ENCODE measurements around the gene CIRBP.

The CIRBP gene

DNA sequence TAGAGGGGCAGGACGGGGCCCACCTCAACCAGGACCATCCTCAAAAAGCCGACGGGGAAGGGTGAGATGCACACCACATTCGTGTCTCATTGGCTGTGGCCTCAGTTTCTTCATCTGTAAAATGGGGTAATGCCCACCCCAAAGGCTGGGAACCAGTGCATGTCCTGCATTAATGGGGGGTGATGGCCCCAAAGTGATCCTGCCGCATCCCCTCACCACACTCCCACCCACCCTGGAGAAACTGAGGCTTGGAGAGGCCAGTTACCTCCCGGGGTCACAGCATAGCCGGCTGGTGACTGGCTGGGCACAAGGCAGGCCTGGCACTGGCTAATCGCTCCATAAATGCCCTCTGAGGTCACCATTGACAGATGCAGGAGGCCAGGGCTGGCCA lies 21.4 kb upstream of the CIRBP start:
- Histone ChIP-seq H3K27me3 (ENCODE audit: insufficient read depth, insufficient read length) (no peaks in the 10 kb centered on the region), H3K4me3 (ENCODE audit: insufficient read length, low read depth) (peak overlapping the region; percentile 74), H3K4me1 (ENCODE audit: insufficient read depth, insufficient read length) (peaks cover 24% of the 10 kb centered on the region), H3K36me3 (ENCODE audit: insufficient read depth, insufficient read length, low read length) (peaks cover 47% of the 10 kb centered on the region), H3K9me3 (ENCODE audit: insufficient read depth, low read length) (no peaks in the 10 kb centered on the region), H3K9ac (ENCODE audit: insufficient read length, low read depth) (peak overlapping the region; percentile 69)
- TF ChIP-seq ZNF274 (IDR thresholded peaks at IDR 0.05; ENCODE audit: low read depth, low read length) = no peak
- TF ChIP-seq SUZ12 (IDR thresholded peaks at IDR 0.05; ENCODE audit: extremely low read depth, insufficient read depth, insufficient read length) = no peak
- TF ChIP-seq YY1 (IDR thresholded peaks at IDR 0.05; ENCODE audit: insufficient read depth, insufficient read length) = no peak
- no peak for DNase-seq (ENCODE audit: low read depth, low spot score)

DNA sequence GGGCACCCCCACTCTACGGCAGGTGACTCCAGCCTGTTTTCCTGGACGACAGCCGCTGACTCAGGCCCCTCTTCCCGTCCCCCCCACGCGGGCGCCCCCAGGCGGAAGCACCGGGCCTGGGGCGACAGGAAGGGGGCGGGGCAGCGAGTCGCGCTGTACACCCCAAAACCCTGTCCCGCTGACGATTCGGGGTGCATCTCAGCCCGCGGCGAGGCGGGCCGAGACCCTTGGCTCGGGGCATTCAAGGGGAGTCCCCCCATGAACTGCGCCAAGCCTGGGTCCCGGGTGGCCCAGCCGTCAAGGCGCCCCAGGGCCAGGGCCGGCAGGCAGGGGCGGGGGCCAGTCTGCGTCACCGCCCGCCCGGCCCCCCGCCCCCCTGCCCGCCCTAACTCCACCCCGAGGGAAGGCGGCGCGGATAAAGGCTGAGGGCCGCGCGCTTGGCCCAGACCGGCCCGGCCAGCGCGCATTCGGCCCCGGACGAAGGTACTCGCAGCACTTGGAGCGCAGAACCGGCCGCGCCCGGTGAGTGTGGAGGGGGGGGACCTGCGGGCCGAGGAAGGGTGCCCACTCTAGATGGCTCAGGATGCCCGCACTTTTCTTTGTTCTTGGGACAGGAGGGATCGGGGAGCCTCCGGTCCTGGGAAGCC lies 20.9 kb upstream of the CIRBP start, which contains the start of gene MIDN:
TSS of gene MIDN (plus strand) at position 445 of the 647 bp plus-strand sequence. CDS start 1,714 bp downstream, outside the sequence.
- DNase-seq (ENCODE audit: low read depth, low spot score) = no peak
- no peaks in the 10 kb centered on the region for H3K27me3 ChIP-seq (ENCODE audit: insufficient read depth, insufficient read length)
- H3K9ac ChIP-seq (ENCODE audit: insufficient read length, low read depth) = peak within 1 kb of the TSS; percentile 93
- TF ChIP-seq SUZ12 (IDR thresholded peaks at IDR 0.05; ENCODE audit: extremely low read depth, insufficient read depth, insufficient read length) = no peak
- TF ChIP-seq ZNF274 (IDR thresholded peaks at IDR 0.05; ENCODE audit: low read depth, low read length) = no peak
- no peak for TF ChIP-seq YY1 (IDR thresholded peaks at IDR 0.05; ENCODE audit: insufficient read depth, insufficient read length)
- peak within 1 kb of the TSS; percentile 74 for H3K4me3 ChIP-seq (ENCODE audit: insufficient read length, low read depth)
- H3K9me3 ChIP-seq (ENCODE audit: insufficient read depth, low read length) = no peaks in the 10 kb centered on the region
- H3K36me3 ChIP-seq (ENCODE audit: insufficient read depth, insufficient read length, low read length) = peaks cover 44% of the 10 kb centered on the region
- H3K4me1 ChIP-seq (ENCODE audit: insufficient read depth, insufficient read length) = peaks cover 24% of the 10 kb centered on the region

DNA sequence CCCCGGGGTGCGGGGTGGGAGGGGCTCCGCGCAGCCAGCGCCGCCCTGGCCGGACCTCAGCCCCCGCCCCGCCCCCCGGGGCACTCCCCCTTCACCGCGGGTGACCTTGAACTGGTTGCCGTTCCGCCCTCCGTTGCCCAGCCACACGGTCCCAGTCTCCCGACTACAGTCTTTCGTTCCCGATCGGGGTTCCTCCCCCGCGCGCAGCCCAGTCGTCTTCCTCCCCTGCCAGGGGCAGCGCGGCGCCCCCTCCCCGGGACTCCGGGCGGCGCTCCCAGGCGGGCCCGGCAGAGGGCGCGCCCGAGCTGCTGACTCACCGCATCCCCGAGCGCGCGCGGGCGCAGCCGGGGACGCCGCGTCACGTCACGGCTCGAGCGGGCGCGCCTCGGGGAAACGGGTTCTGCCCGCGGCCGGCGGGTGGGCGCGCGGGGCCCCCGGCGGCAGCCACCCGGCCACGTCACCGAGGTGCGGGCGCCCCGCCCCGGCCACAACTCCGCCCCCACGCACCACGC lies 20.3 kb upstream of the CIRBP start:
- Histone ChIP-seq H3K27me3 (ENCODE audit: insufficient read depth, insufficient read length) (no peaks in the 10 kb centered on the region), H3K4me1 (ENCODE audit: insufficient read depth, insufficient read length) (peaks cover 28% of the 10 kb centered on the region), H3K4me3 (ENCODE audit: insufficient read length, low read depth) (peak overlapping the region; percentile 74), H3K9ac (ENCODE audit: insufficient read length, low read depth) (peak overlapping the region; percentile 93), H3K9me3 (ENCODE audit: insufficient read depth, low read length) (no peaks in the 10 kb centered on the region), H3K36me3 (ENCODE audit: insufficient read depth, insufficient read length, low read length) (peaks cover 44% of the 10 kb centered on the region)
- DNase-seq (ENCODE audit: low read depth, low spot score) = no peak
- TF ChIP-seq YY1 (IDR thresholded peaks at IDR 0.05; ENCODE audit: insufficient read depth, insufficient read length) (no peak), SUZ12 (IDR thresholded peaks at IDR 0.05; ENCODE audit: extremely low read depth, insufficient read depth, insufficient read length) (no peak), ZNF274 (IDR thresholded peaks at IDR 0.05; ENCODE audit: low read depth, low read length) (no peak)

DNA sequence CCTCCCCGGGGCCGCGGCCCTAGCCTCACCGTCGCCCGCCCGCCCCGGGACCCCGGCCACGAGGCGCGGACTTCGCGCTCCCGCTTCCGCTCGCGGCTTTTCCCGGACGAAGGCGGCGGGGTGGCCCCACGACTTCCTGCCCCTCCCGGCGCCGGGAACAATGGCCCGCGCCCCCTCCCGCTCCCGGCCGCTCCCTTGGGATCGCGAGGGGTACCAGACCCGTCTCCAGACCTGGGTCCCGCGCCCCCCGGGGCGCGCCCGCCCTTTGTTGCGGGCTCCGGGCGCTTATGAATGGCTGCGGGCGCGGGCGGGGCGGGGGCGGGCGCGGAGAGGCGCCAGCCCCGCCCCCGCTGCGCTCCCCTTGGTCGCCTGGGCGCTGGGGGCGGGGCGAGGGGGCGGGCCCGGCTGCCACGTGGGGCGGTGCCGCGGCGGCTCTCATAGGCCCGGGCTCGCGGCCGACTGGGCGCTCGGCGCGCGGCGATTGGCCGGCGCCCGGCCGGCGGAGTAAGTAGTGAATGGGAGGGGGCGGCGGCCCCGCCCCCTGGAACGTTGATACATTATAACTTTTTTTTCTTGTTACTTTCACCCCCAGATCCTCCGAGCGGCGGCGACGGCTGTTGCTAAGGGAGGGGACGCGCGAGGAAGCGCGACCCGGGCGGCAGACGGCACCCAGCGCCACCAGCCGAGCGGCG lies 19.7 kb upstream of the CIRBP start:
- peaks cover 28% of the 10 kb centered on the region for H3K4me1 ChIP-seq (ENCODE audit: insufficient read depth, insufficient read length)

DNA sequence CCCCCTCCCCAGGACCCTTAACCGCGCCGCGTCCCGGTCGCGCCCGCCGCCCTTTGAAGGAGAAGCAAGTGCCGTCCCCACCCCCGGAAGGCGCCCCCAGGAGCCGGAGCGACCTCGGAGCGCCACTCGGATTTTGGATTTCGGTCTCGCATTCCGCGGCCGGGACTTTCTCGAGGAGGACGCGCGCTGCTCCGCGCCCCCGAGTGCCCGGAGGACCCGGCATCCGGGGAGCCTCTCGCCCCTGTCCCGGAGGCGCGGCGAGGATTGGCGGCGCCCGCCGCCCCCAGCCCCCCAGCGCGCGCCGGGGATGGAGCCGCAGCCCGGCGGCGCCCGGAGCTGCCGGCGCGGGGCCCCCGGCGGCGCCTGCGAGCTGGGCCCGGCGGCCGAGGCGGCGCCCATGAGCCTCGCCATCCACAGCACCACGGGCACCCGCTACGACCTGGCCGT lies 19.1 kb upstream of the CIRBP start:
- no peak for TF ChIP-seq ZNF274 (IDR thresholded peaks at IDR 0.05; ENCODE audit: low read depth, low read length)
- TF ChIP-seq SUZ12 (IDR thresholded peaks at IDR 0.05; ENCODE audit: extremely low read depth, insufficient read depth, insufficient read length) = no peak
- no peak for TF ChIP-seq YY1 (IDR thresholded peaks at IDR 0.05; ENCODE audit: insufficient read depth, insufficient read length)
- H3K4me1 ChIP-seq (ENCODE audit: insufficient read depth, insufficient read length) = peaks cover 28% of the 10 kb centered on the region
- peak overlapping the region; percentile 92 for H3K9ac ChIP-seq (ENCODE audit: insufficient read length, low read depth)
- DNase-seq (ENCODE audit: low read depth, low spot score) = no peak
- peak overlapping the region; percentile 92 for H3K4me3 ChIP-seq (ENCODE audit: insufficient read length, low read depth)
- peaks cover 44% of the 10 kb centered on the region for H3K36me3 ChIP-seq (ENCODE audit: insufficient read depth, insufficient read length, low read length)
- H3K9me3 ChIP-seq (ENCODE audit: insufficient read depth, low read length) = no peaks in the 10 kb centered on the region
- H3K27me3 ChIP-seq (ENCODE audit: insufficient read depth, insufficient read length) = no peaks in the 10 kb centered on the region

More for the DNA sequence above, 19.7 kb upstream of the CIRBP start:
- DNase-seq (ENCODE audit: low read depth, low spot score) = peak; percentile 91
- peak overlapping the region; percentile 92 for H3K4me3 ChIP-seq (ENCODE audit: insufficient read length, low read depth)
- H3K36me3 ChIP-seq (ENCODE audit: insufficient read depth, insufficient read length, low read length) = peaks cover 44% of the 10 kb centered on the region
- H3K27me3 ChIP-seq (ENCODE audit: insufficient read depth, insufficient read length) = no peaks in the 10 kb centered on the region
- no peaks in the 10 kb centered on the region for H3K9me3 ChIP-seq (ENCODE audit: insufficient read depth, low read length)
- peak overlapping the region; percentile 93 for H3K9ac ChIP-seq (ENCODE audit: insufficient read length, low read depth)
- TF ChIP-seq YY1 (IDR thresholded peaks at IDR 0.05; ENCODE audit: insufficient read depth, insufficient read length) = no peak
- no peak for TF ChIP-seq SUZ12 (IDR thresholded peaks at IDR 0.05; ENCODE audit: extremely low read depth, insufficient read depth, insufficient read length)
- TF ChIP-seq ZNF274 (IDR thresholded peaks at IDR 0.05; ENCODE audit: low read depth, low read length) = no peak

DNA sequence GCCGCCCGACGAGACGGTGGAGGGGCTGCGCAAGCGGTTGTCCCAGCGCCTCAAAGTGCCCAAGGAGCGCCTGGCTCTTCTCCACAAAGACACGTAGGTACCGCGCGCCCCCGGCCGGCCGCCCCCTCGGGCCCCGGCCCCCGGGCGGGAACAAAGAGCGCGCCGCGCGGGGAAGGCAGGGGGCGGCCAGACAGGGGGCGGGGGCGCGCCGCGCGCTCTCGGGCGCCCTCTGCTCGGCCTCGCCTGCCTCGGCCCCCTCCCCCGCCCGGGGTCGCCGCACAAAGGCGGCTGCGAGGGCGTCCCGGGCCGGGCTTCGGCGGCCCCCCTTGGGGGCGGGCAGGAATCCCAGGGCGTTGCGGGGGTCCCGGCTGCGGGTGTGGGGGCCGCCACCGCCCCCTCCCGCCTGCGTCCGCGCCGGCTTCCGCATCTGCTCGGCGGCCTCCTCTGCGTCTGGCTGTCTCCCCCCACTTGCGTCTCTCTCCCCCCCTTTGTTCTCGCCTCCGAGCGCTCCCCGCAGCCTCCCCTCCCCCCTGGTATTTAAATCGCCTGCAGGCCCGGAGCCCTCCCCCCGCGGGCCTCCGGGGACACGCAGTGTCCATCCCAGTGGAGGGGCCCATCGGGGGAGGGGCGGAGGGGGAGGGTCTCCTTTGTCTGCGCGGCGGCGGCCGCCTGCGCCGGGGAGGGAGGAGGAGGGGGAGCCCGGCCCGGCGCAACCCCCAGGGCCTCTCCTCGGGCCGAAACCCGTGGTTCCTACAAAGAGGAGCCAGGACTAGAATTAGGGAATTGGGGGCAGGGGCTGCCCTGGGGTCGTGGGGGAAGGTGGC lies 18.5 kb upstream of the CIRBP start:
- DNase-seq (ENCODE audit: low read depth, low spot score) = peak; percentile 91
- H3K36me3 ChIP-seq (ENCODE audit: insufficient read depth, insufficient read length, low read length) = peaks cover 45% of the 10 kb centered on the region
- H3K9me3 ChIP-seq (ENCODE audit: insufficient read depth, low read length) = no peaks in the 10 kb centered on the region
- H3K4me1 ChIP-seq (ENCODE audit: insufficient read depth, insufficient read length) = peaks cover 29% of the 10 kb centered on the region
- H3K27me3 ChIP-seq (ENCODE audit: insufficient read depth, insufficient read length) = no peaks in the 10 kb centered on the region
- peak overlapping the region; percentile 92 for H3K4me3 ChIP-seq (ENCODE audit: insufficient read length, low read depth)
- TF ChIP-seq SUZ12 (IDR thresholded peaks at IDR 0.05; ENCODE audit: extremely low read depth, insufficient read depth, insufficient read length) (no peak), ZNF274 (IDR thresholded peaks at IDR 0.05; ENCODE audit: low read depth, low read length) (no peak), YY1 (IDR thresholded peaks at IDR 0.05; ENCODE audit: insufficient read depth, insufficient read length) (no peak)
- peak overlapping the region; percentile 96 for H3K9ac ChIP-seq (ENCODE audit: insufficient read length, low read depth)
